Lower leg skin (tissue), 3 donors: Measurements from ENCODE around the gene PTGER1.

ENCODE experiments used
- CTCF ChIP-seq, 3 donors: fragments of 450-650 bp; IDR thresholded peaks; one replicate each; pipeline ENCODE4 v1.5.1; 2016; ENCODE audit warnings: antibody characterized with exemption in 3 of 3, mild to moderate bottlenecking in 3 of 3, moderate library complexity in 2 of 3
- POLR2A ChIP-seq, 2 donors: fragments of 450-650 bp; IDR thresholded peaks; one replicate each; pipeline ENCODE4 v1.6.1; 2016 to 2017; ENCODE audit warnings: antibody characterized with exemption in 2 of 2, mild to moderate bottlenecking in 1 of 2, moderate library complexity in 1 of 2

GRCh38 chr19:14495672-14496028, 20.5 kb upstream of the PTGER1 start:
- TF ChIP-seq CTCF (IDR thresholded peaks at IDR 0.05) (no peak), POLR2A (IDR thresholded peaks at IDR 0.05) (no peak)
